ENCODE measurements around the gene CAPNS1. TPM values are rescaled to one million over a fixed set of nuclear protein-coding genes. Genes with fewer than 3 reads are reported as not detected.

CAPNS1 gene
- total RNA-seq (2012; rRNA removed) (436 and 504 TPM in 2 replicates), polyA plus RNA-seq (2012; rRNA removed) (988 and 1,060 TPM in 2 replicates), Bru-seq, nascent RNA (percentile 86 among the genes with signal in this experiment), BruChase-seq, experiment 1, labeled RNA remaining after a 6-hour chase (percentile 87 among the genes with signal in this experiment), BruChase-seq, experiment 2, labeled RNA remaining after a 2-hour chase (percentile 80 among the genes with signal in this experiment)
- 249 and 1,026 TPM in 2 replicates for polyA plus RNA-seq (2012; cell fraction: cytosol; rRNA removed)
- polyA plus RNA-seq (2012; cell fraction: nucleus; rRNA removed; ENCODE audit: low replicate concordance), result 364 and 458 TPM in 2 replicates
- long read RNA-seq, transcript CAPNS1-201 (11 exons, 1,918 nt), result major isoform, 93 of 226 reads
- long read RNA-seq, partial matches to known transcripts, result 90 of 226 reads
- long read RNA-seq, other reads (novel, unspliced or antisense), result 42 of 226 reads

- Histone ChIP-seq H3K4ac (ENCODE audit: low read depth, low read length) (peak within 1 kb of the TSS; percentile 99), H4K91ac (ENCODE audit: insufficient read depth, low read depth, low read length) (peak within 1 kb of the TSS; percentile 93), H2AK9ac (replicated peaks; ENCODE audit: low read depth, low read length, poor library complexity) (peak within 1 kb of the TSS; percentile 100), H4K8ac (ENCODE audit: low read depth in 2 of 2, low read length in 2 of 2) (peak within 1 kb of the TSS; percentile 93 to 94), H3K14ac (replicated peaks; ENCODE audit: low read depth, low read length) (peak within 1 kb of the TSS; percentile 98), H2BK20ac (ENCODE audit: low read depth, low read length) (no peak within 1 kb of the TSS), H3K9me3 (ENCODE audit: control insufficient read depth, insufficient read depth, low read length) (no peaks in the 10 kb centered on the region), H2AK5ac (ENCODE audit: low read depth, low read length) (peak within 1 kb of the TSS; percentile 87), H3K4me3 (ENCODE audit: insufficient read depth, low read depth, low read length) (peak within 1 kb of the TSS; percentile 96), H2AFZ (replicated peaks; ENCODE audit: low read length, poor library complexity) (peak within 1 kb of the TSS; percentile 96), H3K27me3 (ENCODE audit: control insufficient read depth, insufficient read depth, low read length) (no peaks in the 10 kb centered on the region), H3K23ac (ENCODE audit: low read depth, low read length) (peak within 1 kb of the TSS; percentile 96), H3K9me1 (ENCODE audit: insufficient read depth, low read length) (peaks cover 9% of the 10 kb centered on the region), H2BK15ac (ENCODE audit: low read depth, low read length) (peak within 1 kb of the TSS; percentile 68; the same call in 1 of the 3 replicates), H4K20me1 (ENCODE audit: insufficient read depth, low read length) (peaks cover 24% of the 10 kb centered on the region), H3K27ac (ENCODE audit: insufficient read depth, low read length) (peak within 1 kb of the TSS; percentile 95), H3K36me3 (ENCODE audit: control insufficient read depth, insufficient read depth, low read length) (peaks cover 19% of the 10 kb centered on the region), H2BK5ac (ENCODE audit: low read depth, low read length, poor library complexity, severe bottlenecking) (peak within 1 kb of the TSS; percentile 92), H4K5ac (ENCODE audit: low read depth, low read length) (peak within 1 kb of the TSS; percentile 91), H3K4me2 (ENCODE audit: low read depth, low read length) (peak within 1 kb of the TSS; percentile 85), H3K18ac (ENCODE audit: low read depth, low read length) (peak within 1 kb of the TSS; percentile 84), H3K79me1 (ENCODE audit: low read depth in 1 of 2, low read length in 2 of 2) (peaks cover 26 to 38% of the 10 kb centered on the region in 2 experiments), H3K9ac (ENCODE audit: low read depth, low read length) (peak within 1 kb of the TSS; percentile 99), H2BK120ac (ENCODE audit: low read depth, low read length) (peak within 1 kb of the TSS; percentile 63), H3K4me1 (ENCODE audit: control insufficient read depth, insufficient read depth, low read length) (peaks cover 10% of the 10 kb centered on the region), H3K56ac (ENCODE audit: extremely low read depth, insufficient read depth, low read length) (peak within 1 kb of the TSS; percentile 94)
- 1% methylated on average over 35 of the region's 75 CpGs; no CpG with 5 or more reads in 1 of the 2 experiments for WGBS, 2 experiments (ENCODE audit: extremely low coverage in 2 of 2, insufficient read length in 1 of 2)
- intact Hi-C loops (cut with micrococcal nuclease), result loop anchor here (2.0 kb wide), 1 partner anchor 25 kb away; the partner anchor contains the start of genes POLR2I and TBCB
- CTCF ChIA-PET, result interaction anchor here (1.2 to 1.4 kb wide), 2 partner anchors 11 to 12 kb away, joined by 3 to 4 read pairs; no protein-coding TSS in a partner anchor
- in situ Hi-C loops (cut with MboI; ENCODE audit: low sequenced_read_pairs), result no loop called here
- dilution Hi-C loops (cut with HindIII; ENCODE audit: low sequenced_read_pairs, unreplicated experiment), result no loop called here
- BruUV-seq (replicated peaks), result no TSS peak
- POLR2A ChIA-PET (ENCODE audit: unreplicated experiment), result interaction anchor here (0.6 kb wide), 1 partner anchor 21 kb away, joined by 17 read pairs; no protein-coding TSS in a partner anchor
- peak; percentile 84 for ATAC-seq (ENCODE audit: low read depth)
- peak; percentile 93 for DNase-seq
- TF ChIP-seq NFE2L2 (IDR thresholded peaks at IDR 0.05; ENCODE audit: low read depth, low read length) (no peak), MXI1 (IDR thresholded peaks at IDR 0.05; ENCODE audit: borderline replicate concordance, low read depth, low read length) (peak; percentile 64; the same call in 1 of the 2 replicates), SMC3 (IDR thresholded peaks at IDR 0.05; ENCODE audit: low read depth, low read length) (0 out of 2 replicates have a peak, but pooled peaks have one; percentile 9), ELK1 (IDR thresholded peaks at IDR 0.05; ENCODE audit: borderline replicate concordance, low read depth, low read length) (no peak), CTCF (conservative IDR thresholded peaks at IDR 0.05; ENCODE audit: low read depth, low read length) (no peak), CHD1 (IDR thresholded peaks at IDR 0.05; ENCODE audit: low read depth, low read length) (no peak), RAD21 (IDR thresholded peaks at IDR 0.05; ENCODE audit: low read length) (no peak), POLR2A (IDR thresholded peaks at IDR 0.05; ENCODE audit: low read depth, low read length) (peak; percentile 92), FOS (IDR thresholded peaks at IDR 0.05; ENCODE audit: low read depth, low read length) (peak; percentile 70), MAFK (IDR thresholded peaks at IDR 0.05; ENCODE audit: low read depth, low read length) (no peak), MAZ (IDR thresholded peaks at IDR 0.05; ENCODE audit: borderline replicate concordance, low read depth, low read length) (peak; percentile 96), RCOR1 (IDR thresholded peaks at IDR 0.05; ENCODE audit: insufficient replicate concordance, low read length) (peak; percentile 9)
Observed at GRCh38 chr19:36139473-36140303, at the start of gene CAPNS1. Gene CAPNS1 (plus strand): TSS chr19:36140066. CDS start chr19:36141012, 946 bp downstream.
